UCSD-AML1 (cell line): ENCODE measurements around the gene PARD6A.

Source experiments
- DNase-seq: peaks from one replicate; lab custom pipeline; 2025; ENCODE audit not compliant: unreplicated experiment; lab: John Stamatoyannopoulos, UW

The PARD6A gene, protein sequence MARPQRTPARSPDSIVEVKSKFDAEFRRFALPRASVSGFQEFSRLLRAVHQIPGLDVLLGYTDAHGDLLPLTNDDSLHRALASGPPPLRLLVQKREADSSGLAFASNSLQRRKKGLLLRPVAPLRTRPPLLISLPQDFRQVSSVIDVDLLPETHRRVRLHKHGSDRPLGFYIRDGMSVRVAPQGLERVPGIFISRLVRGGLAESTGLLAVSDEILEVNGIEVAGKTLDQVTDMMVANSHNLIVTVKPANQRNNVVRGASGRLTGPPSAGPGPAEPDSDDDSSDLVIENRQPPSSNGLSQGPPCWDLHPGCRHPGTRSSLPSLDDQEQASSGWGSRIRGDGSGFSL

DNA sequence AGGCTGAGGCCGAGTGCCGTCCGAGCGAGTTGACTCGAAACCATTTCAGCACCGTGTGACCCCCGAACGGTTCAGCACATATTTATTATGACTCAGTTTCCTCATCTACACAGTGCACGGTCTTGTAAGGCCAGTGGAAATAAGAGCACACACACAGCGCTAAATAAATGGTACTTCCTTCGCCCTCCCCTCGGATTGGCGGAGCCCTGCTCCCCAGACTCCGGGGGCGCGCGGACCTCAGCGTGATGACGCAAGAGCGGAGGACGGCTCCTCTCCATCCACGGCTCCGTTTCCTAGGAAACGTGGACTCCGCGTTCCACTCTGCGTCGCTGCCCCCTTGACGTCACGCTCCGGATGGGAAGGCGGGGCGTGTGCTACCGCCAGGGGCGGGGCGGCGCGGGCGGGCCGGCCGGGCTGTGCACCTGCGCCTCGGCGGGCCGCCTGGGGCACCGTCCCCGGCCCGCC lies at the start of gene PARD6A:
PARD6A (plus strand) TSS at position 397 of the 465 bp plus-strand sequence. CDS start 79 bp downstream, outside the sequence.
- peak; percentile 95 for DNase-seq

DNA sequence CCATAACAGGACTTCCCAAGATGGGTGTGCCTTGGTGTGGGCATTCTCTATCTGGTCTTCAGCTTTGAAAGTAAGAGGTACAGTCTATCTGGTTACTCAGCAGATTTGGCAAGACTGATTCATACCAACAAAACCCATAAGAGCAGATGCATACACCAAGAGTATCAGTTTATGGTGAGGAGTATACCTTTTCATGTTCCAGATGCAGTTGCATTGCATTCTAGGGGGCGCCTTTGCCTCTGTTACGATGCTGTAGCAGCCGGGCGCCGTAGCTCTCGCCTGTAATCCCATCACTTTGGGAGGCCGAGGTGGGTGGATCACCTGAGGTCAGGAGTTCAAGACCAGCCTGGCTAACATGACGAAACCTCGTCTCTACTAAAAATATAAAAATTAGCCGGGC lies 47.0 kb upstream of the PARD6A start:
- DNase-seq = no peak

DNA sequence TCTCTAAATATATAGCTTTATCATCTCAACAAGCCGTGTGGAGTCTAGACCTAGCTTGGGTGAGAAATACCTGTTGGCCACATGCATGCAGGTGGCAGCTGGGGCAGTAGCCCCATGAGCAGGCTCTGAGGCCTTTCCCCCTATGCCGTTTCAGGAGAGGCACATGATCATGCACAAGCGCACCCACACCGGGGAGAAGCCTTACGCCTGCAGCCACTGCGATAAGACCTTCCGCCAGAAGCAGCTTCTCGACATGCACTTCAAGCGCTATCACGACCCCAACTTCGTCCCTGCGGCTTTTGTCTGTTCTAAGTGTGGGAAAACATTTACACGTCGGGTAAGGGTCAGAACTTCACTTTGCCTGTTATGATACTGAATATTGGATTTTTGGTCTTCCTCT lies 32.5 kb upstream of the PARD6A start:
- DNase-seq = no peak

DNA sequence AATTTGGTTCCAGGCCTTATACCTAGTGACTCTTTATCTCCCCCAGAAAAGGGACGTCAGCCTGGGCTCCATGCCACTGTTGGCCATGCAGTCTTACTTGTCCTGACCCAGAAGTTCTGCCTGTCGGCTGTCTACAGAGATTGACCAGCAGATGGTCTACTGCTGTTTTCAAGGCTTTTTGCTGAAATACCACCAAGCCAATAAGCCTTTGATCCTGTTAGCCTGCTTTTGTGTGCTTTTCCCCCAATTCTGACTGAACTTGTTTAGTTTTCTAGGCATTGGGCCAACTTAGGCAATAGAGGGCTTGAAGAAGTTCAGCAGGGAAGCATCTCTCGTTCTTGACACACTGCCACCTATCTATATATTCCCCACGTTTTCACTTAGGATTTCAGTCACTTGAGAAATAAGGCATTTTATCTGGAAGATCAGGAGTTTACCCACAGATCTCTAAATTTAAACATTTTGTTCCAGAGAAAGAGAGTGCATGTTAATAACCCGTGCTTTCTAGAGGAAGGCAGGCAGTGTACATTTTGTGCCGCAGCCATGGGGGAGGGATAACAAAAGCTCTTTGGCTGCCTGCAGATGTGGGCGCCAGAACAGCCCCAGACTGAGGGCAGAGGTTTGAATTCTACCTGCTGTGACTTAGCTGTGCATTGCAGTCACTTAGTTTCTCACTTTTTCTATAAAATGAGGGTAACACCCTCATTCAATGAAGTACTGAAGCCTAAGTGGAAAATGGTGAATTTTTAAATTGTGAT lies 28.2 kb upstream of the PARD6A start:
- no peak for DNase-seq

DNA sequence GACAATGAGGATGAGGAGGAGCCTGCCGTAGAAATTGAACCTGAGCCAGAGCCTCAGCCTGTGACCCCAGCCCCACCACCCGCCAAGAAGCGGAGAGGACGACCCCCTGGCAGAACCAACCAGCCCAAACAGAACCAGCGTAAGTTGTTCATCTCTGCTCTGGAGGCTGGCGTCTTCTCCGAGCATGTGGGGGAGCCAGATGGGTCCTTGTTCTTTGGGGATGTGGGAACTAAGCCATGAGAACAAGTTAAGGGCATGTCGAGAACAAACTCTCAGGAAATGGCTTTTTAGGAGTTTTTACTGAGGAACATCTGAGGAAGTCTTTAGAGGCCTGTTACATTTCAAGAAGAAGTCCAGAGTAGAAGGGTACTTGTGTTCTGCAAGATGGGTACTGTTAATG lies 24.0 kb upstream of the PARD6A start:
- no peak for DNase-seq

DNA sequence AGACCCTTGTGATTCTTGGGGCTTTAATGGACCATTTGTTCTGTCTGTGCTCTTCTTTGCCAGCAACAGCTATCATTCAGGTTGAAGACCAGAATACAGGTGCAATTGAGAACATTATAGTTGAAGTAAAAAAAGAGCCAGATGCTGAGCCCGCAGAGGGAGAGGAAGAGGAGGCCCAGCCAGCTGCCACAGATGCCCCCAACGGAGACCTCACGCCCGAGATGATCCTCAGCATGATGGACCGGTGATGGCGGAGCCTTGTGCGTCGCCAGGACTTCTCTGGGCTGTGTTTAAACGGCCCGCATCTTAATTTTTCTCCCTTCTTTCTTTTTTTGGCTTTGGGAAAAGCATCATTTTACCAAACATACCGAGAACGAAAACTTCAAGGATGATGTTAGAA lies 23.1 kb upstream of the PARD6A start:
- DNase-seq = no peak

DNA sequence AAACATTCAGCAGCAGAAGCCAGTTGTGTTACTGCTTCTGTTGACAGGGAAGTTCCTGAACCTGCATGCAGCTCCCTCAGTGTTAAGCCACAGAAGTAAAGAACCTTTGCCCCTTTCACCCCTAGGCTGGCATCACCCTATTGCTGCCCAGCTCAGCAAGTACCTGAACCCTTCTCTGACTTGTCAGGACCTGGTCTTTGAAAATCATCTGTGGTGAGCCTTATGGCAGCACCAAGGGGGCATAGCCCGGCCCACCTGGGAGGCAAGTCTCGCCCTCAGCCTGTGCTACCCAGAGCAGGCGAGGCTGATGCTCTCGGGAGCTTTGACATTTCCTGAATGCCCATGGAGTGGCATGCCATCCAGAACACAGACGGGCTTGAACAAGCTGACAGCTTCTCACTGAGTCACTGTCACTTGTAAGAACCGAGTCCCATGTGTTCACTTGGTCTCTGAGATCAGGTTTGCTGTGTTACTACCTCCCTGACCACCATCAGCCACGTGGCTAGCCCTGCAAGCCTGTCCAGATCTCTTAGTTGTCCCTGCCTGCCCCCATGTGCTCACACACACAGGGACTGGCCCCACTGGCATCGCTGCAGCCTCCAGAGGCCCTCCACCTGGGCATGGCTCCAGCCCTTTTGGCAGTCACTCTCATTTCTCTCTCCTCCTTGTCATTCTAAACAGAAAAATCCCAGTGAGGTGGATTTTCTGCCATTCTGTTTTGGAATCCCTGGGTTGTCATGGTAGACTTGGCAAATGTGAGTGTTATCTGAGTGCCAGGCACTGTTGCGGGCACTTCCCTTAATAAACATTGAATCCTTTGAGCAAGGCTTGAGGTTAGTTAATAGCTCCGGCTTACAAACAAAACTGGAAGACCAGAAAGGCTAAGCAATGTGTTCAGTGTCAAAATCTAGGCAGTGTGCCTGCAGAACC lies 18.7 kb upstream of the PARD6A start:
- DNase-seq = no peak

DNA sequence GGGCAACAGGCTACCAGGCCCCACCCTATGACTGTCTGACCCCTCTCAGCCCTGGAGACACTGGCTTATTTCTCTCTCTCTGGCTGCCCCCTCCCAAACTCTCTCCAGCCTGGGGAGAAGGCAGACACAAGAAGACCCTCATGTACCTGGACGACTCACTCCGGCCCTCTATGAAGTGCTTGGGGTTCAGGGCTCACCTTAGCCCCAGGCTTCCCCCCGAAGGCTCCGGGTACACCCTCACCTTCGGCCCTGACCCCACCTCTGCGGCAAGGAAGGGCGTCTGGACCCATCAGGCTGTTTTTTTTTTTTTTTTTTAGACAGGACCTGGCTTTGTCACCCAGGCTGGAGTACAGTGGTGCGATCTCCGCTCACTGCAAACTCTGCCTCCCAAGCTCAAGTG lies 16.7 kb upstream of the PARD6A start:
- no peak for DNase-seq

DNA sequence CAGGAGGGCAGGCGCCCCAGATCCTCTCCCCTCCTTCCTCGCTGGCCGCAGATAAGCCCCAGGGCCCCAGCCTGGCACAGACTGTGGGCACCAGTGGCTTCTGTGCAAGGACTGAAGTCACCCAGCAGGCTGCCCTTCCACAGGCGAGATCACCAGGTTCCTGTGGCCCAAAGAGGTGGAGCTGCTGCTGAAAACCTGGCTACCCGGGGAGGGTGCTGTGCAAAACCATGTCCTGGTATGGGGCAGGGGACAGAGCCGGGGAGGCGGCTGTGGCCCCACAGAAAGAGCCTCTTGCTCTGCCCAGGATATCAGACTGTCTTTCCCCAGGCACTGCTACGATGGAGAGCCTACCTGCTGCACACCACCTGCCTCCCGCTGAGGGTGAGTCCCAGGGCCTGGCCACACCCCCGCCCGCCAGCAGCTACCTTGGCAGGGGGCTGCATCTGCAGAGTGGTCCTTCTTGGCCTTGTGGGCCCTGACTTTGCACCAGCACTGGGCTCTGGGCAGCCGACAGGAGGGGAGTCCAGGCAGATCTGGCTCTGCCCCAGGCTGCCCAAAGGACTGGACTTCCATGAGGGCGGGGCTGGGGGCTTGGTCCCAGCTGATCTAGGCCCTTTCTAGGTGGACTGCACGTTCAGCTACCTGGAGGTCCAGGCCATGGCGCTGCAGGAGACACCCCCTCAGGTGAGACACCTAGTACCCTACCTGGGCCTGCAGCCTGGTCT lies 15.2 kb upstream of the PARD6A start:
- DNase-seq = no peak

DNA sequence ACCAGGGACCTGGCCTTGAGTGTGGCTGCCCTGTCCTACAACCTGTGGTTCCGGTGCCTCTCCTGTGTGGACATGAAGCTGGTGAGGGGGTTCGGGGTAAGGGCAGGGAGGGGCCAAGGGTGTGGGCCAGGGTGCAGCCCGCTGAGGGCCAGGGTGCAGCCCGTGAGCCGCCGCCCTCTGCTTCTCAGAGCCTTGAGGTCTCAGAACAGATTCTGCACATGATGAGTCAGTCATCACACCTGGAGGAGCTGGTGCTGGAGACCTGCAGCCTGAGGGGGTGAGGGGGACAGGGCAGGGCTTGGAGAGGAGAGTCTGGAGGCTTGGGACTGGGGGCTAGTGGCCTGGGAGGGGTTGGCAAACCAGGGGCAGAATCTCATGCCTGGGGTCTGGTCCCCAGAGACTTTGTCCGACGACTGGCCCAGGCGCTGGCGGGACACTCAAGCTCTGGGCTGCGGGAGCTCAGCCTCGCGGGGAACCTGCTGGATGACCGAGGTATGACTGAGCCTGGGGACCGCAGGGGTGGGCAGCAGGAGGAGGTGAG lies 13.6 kb upstream of the PARD6A start:
- DNase-seq = no peak

DNA sequence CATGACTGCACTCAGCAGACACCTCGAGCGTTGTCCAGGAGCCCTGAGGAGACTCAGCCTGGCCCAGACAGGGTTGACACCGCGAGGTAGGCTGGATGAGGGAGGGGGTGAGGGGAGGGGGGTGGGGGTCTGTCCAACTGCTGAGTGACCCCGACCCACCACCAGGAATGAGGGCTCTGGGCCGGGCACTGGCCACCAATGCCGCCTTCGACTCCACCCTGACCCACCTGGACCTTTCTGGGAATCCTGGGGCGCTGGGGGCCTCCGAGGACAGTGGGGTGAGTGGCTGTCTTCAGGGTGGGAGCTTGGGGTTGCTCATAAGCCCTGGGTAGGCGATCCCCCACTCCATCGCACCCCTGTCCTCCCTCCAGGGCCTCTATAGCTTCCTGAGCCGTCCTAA lies 13.1 kb upstream of the PARD6A start:
- DNase-seq = no peak

DNA sequence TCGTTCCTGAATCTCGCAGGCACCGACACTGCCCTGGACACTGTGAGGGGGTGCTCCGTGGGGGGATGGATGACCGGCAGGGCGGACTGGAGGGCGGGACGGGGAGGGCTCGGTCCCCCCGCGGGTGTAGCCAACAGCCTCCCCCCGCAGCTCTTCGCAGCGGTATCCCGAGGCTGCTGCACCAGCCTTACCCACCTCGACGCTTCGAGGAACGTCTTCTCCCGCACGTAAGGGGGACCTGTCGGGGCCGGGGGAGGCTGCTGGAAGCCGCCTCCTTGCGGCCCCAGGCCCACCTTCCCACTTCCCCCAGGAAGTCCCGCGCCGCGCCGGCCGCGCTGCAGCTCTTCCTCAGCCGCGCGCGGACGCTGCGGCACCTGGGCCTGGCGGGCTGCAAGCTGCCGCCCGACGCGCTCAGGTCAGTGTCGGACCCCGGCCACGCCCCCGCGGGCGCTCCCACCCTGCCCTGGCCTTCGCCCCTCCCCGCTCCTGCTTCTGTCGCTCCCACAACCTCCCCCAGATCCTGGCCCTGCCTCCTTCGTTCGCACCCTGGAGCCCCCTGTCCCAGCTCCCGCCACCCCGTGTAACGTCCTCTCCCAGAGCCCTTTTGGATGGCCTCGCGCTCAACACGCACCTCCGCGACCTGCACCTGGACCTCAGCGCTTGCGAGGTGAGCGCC lies 12.5 kb upstream of the PARD6A start:
- DNase-seq = no peak

DNA sequence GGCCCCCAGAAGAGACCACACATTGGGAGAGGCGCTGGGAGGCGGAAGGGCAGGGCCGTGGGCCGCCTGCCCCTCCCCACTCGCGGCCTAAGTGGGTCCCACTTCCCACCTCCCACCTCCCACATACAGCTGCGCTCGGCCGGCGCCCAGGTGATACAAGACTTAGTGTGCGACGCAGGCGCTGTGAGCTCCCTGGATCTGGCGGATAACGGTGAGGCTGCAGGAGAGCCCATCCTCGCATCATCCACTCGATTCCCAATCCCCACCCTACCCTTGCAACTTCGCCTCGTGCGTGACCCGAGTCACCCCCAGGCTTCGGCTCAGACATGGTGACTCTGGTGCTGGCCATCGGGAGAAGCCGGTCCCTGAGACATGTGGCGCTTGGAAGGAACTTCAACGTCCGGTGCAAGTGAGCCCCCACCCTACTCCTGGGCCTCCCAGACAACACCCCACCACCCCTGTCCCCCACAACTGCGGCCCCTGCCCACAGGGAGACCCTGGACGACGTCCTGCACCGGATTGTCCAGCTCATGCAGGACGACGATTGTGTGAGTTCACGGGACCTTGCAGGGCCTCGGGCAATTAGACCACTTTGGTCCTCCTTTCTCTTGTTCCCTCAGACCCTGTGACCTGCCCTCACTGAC lies 11.9 kb upstream of the PARD6A start:
- no peak for DNase-seq

DNA sequence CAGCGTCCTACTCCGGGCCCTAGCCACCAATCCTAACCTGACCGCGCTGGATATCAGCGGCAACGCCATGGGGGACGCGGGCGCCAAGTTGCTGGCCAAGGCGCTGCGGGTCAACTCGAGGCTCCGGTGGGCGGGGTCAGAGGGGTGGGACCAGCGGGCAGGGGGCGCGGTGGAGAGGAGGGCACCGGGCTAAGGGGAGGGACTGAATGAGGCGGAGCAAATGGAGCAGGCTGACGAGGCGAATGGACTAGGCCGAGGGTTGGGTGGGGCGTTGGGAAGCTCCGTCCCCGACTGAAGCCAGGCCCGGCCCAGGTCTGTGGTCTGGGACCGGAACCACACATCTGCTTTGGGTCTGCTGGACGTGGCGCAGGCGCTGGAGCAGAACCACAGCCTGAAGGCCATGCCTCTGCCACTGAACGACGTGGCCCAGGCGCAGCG lies 11.2 kb upstream of the PARD6A start:
- no peak for DNase-seq

DNA sequence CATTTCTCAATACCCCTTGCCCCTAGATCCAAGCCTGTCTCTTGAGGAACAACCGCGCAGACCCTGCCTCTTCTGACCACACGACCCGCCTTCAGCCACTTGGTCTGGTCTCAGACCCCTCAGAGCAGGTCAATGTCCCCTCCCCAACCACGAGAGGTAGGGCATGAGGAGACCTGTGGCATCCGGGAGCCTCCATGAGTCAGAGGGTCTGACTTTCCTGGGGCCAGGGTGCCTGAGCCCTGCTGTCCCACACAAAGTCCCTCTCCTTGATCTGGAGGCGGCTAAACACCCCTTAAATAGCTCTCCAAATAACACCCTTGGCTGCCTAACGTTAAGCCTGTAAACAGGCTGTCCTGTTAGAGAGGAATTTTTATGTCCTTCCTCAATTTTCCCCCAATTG lies 10.7 kb upstream of the PARD6A start:
- no peak for DNase-seq

DNA sequence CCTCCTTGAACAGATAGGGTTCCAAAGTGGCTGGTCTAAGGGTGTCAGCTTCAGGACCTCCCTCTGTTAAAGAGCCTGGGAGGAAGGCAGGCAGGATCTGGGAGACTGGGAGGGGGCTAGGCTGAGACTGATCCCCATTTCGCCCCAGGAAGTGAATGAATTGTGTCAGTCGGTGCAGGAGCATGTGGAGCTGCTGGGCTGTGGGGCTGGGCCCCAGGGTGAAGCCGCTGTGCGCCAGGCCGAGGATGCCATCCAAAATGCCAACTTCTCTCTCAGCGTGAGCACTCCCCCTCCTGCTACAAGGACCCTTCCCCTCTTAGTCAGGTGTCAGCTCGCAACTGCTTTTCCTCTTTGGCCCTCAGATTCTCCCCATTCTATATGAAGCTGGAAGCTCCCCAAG lies 9.7 kb upstream of the PARD6A start:
- no peak for DNase-seq

DNA sequence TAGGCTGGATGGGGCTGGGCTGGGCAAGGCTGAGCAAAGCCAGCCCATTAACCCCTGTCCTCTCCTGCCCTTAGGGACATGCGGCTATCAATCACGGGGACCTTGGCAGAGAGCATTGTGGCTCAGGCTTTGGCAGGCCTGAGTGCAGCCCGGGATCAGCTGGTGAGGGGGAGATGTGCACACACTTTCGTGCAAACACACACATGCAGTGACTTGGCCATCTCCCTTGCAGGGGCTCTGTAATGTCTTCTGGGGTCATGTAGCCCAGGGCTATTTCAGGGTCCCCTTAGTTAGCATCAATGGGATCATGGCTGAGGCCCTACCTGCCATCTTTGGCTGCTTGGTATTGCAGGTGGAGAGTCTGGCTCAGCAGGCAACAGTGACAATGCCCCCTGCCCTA lies 8.9 kb upstream of the PARD6A start:
- DNase-seq = no peak

DNA sequence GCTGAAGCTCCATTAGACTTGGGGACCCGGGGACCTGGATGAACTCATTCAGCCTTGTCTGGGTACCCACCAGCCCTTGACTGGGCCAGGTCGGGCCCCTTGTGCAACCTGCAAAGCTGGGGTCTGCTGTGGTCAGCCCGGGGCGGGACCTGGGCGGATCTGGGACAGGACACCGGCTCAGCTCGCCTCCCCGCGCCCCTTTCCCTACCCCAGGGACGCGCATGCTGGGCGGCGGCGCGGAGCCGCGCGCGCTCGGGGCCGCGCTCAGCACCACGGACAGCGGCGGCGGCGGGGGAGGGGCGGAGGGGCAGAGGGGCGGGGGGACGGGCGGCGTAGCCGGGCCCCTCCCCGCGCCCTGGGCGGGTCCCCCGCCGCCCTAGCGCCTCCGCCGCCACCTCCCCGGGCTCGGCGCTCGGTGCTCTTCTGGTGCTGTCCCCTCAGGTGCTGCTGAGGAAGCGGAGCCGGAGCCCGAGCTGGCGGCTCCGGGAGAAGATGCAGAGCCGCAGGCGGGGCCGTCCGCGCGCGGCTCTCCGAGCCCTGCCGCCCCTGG lies 8.1 kb upstream of the PARD6A start:
- DNase-seq = no peak
